ENCODE results near the gene CADM1. TPM values are rescaled to one million over a fixed set of nuclear protein-coding genes. Genes with fewer than 3 reads are reported as not detected.

The CADM1 gene
- polyA plus RNA-seq, 4 donors = 2.2 to 10.9 (median 5.8) TPM

GRCh38 chr11:115247953-115248352 lies 256.3 kb downstream of the CADM1 start:
- Histone ChIP-seq H3K27me3 (ENCODE audit: control insufficient read depth in 3 of 3, insufficient read depth in 3 of 3, low read length in 3 of 3) (no peaks in the 10 kb centered on the region), H3K9me3 (ENCODE audit: control insufficient read depth in 2 of 2, insufficient read depth in 1 of 2, low read depth in 1 of 2, low read length in 1 of 2) (no peaks in the 10 kb centered on the region), H3K36me3 (ENCODE audit: control insufficient read depth in 3 of 3, insufficient read depth in 2 of 3, low read depth in 1 of 3, low read length in 3 of 3) (no peaks in the 10 kb centered on the region), H3K27ac (ENCODE audit: low read depth in 1 of 3, low read length in 2 of 3) (no peak overlapping the region), H3K4me3 (ENCODE audit: low read depth in 1 of 3, low read length in 3 of 3) (no peak overlapping the region), H3K4me1 (ENCODE audit: control insufficient read depth in 3 of 3, insufficient read depth in 2 of 3, low read depth in 1 of 3, low read length in 2 of 3) (no peaks in the 10 kb centered on the region)
- FAIRE-seq = no peak
- DNase-seq = no peak
- 76 to 79% (median 77%) methylated on average over 1 of the region's 1 CpG for WGBS, 3 donors

DNA sequence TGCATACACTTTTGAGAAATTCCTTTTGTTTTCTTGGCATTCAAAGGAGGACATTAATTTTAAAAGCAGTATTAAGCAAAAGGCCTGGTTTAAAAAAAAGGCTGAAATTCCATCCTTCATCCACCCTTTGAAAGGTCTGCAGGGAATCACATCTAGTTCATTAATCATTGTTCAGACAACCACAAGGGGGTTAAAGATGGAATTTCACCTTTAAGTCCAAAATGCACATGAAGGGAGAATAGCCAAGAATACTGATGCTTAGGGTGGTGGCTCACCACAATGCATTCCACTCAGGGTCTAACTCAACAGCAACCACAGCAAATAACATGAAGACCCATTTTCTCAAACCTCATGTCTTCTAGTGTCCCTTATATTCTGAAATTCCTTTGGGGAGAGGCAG lies 256.9 kb downstream of the CADM1 start:
- H3K36me3 ChIP-seq (ENCODE audit: control insufficient read depth in 3 of 3, insufficient read depth in 2 of 3, low read depth in 1 of 3, low read length in 3 of 3) = no peaks in the 10 kb centered on the region
- H3K27ac ChIP-seq (ENCODE audit: low read depth in 1 of 3, low read length in 2 of 3) = no peak overlapping the region
- no peak for FAIRE-seq

DNA sequence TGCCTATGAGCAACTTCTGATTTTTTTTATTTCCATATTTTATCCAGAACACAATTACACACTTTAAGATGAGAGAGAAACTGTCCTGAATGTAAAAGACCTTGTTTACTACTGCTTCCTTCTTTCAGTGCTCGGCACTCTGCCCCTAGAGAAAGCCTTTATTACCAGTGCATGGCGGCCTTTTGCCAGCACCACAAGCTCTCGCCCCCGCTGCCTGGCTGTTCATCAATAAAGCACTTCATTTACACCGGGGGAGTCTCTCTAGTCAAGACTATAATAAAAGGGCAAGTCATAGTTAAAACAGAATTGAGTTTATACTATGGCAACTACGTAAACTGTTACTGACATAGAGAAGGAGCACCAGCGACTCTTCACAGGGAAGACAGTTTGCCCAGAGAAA lies 259.5 kb downstream of the CADM1 start:
- no peak for DNase-seq
- H3K9me3 ChIP-seq (ENCODE audit: control insufficient read depth in 2 of 2, insufficient read depth in 1 of 2, low read depth in 1 of 2, low read length in 1 of 2) = no peaks in the 10 kb centered on the region
- H3K36me3 ChIP-seq (ENCODE audit: control insufficient read depth in 3 of 3, insufficient read depth in 2 of 3, low read depth in 1 of 3, low read length in 3 of 3) = no peaks in the 10 kb centered on the region
- H3K4me3 ChIP-seq (ENCODE audit: low read depth in 1 of 3, low read length in 3 of 3) = no peak overlapping the region
- H3K27ac ChIP-seq (ENCODE audit: low read depth in 1 of 3, low read length in 2 of 3) = no peak overlapping the region
- WGBS, 3 donors = 71 to 88% (median 83%) methylated on average over 7 of the region's 7 CpGs
- no peaks in the 10 kb centered on the region for H3K4me1 ChIP-seq (ENCODE audit: control insufficient read depth in 3 of 3, insufficient read depth in 2 of 3, low read depth in 1 of 3, low read length in 2 of 3)
- H3K27me3 ChIP-seq (ENCODE audit: control insufficient read depth in 3 of 3, insufficient read depth in 3 of 3, low read length in 3 of 3) = no peaks in the 10 kb centered on the region
- FAIRE-seq = no peak

More for the DNA sequence above, 256.9 kb downstream of the CADM1 start:
- H3K27me3 ChIP-seq (ENCODE audit: control insufficient read depth in 3 of 3, insufficient read depth in 3 of 3, low read length in 3 of 3) = no peaks in the 10 kb centered on the region
- DNase-seq = no peak
- H3K4me3 ChIP-seq (ENCODE audit: low read depth in 1 of 3, low read length in 3 of 3) = no peak overlapping the region
- no peaks in the 10 kb centered on the region for H3K9me3 ChIP-seq (ENCODE audit: control insufficient read depth in 2 of 2, insufficient read depth in 1 of 2, low read depth in 1 of 2, low read length in 1 of 2)
- H3K4me1 ChIP-seq (ENCODE audit: control insufficient read depth in 3 of 3, insufficient read depth in 2 of 3, low read depth in 1 of 3, low read length in 2 of 3) = no peaks in the 10 kb centered on the region

GRCh38 chr11:115244296-115244695 lies 259.9 kb downstream of the CADM1 start:
- no peak for FAIRE-seq
- Histone ChIP-seq H3K27ac (ENCODE audit: low read depth in 1 of 3, low read length in 2 of 3) (no peak overlapping the region), H3K27me3 (ENCODE audit: control insufficient read depth in 3 of 3, insufficient read depth in 3 of 3, low read length in 3 of 3) (no peaks in the 10 kb centered on the region), H3K4me3 (ENCODE audit: low read depth in 1 of 3, low read length in 3 of 3) (no peak overlapping the region), H3K4me1 (ENCODE audit: control insufficient read depth in 3 of 3, insufficient read depth in 2 of 3, low read depth in 1 of 3, low read length in 2 of 3) (no peaks in the 10 kb centered on the region), H3K9me3 (ENCODE audit: control insufficient read depth in 2 of 2, insufficient read depth in 1 of 2, low read depth in 1 of 2, low read length in 1 of 2) (no peaks in the 10 kb centered on the region), H3K36me3 (ENCODE audit: control insufficient read depth in 3 of 3, insufficient read depth in 2 of 3, low read depth in 1 of 3, low read length in 3 of 3) (no peaks in the 10 kb centered on the region)
- 78 to 90% (median 86%) methylated on average over 5 of the region's 5 CpGs for WGBS, 3 donors
- DNase-seq = no peak

GRCh38 chr11:115242982-115243381 lies 261.2 kb downstream of the CADM1 start:
- H3K4me1 ChIP-seq (ENCODE audit: control insufficient read depth in 3 of 3, insufficient read depth in 2 of 3, low read depth in 1 of 3, low read length in 2 of 3) = no peaks in the 10 kb centered on the region
- H3K27ac ChIP-seq (ENCODE audit: low read depth in 1 of 3, low read length in 2 of 3) = no peak overlapping the region
- H3K27me3 ChIP-seq (ENCODE audit: control insufficient read depth in 3 of 3, insufficient read depth in 3 of 3, low read length in 3 of 3) = no peaks in the 10 kb centered on the region
- H3K9me3 ChIP-seq (ENCODE audit: control insufficient read depth in 2 of 2, insufficient read depth in 1 of 2, low read depth in 1 of 2, low read length in 1 of 2) = no peaks in the 10 kb centered on the region
- FAIRE-seq (no peak), DNase-seq (no peak)
- no peaks in the 10 kb centered on the region for H3K36me3 ChIP-seq (ENCODE audit: control insufficient read depth in 3 of 3, insufficient read depth in 2 of 3, low read depth in 1 of 3, low read length in 3 of 3)
- WGBS, 3 donors = 97 to 100% (median 97%) methylated on average over 1 of the region's 1 CpG
- H3K4me3 ChIP-seq (ENCODE audit: low read depth in 1 of 3, low read length in 3 of 3) = no peak overlapping the region

- H3K27me3 ChIP-seq (ENCODE audit: control insufficient read depth in 3 of 3, insufficient read depth in 3 of 3, low read length in 3 of 3) = no peaks in the 10 kb centered on the region
- FAIRE-seq (no peak), DNase-seq (no peak)
- no peak overlapping the region for H3K27ac ChIP-seq (ENCODE audit: low read depth in 1 of 3, low read length in 2 of 3)
- H3K4me3 ChIP-seq (ENCODE audit: low read depth in 1 of 3, low read length in 3 of 3) = no peak overlapping the region
- WGBS, 3 donors = 88 to 93% (median 92%) methylated on average over 4 of the region's 4 CpGs
- H3K4me1 ChIP-seq (ENCODE audit: control insufficient read depth in 3 of 3, insufficient read depth in 2 of 3, low read depth in 1 of 3, low read length in 2 of 3) = no peaks in the 10 kb centered on the region
- no peaks in the 10 kb centered on the region for H3K36me3 ChIP-seq (ENCODE audit: control insufficient read depth in 3 of 3, insufficient read depth in 2 of 3, low read depth in 1 of 3, low read length in 3 of 3)
- H3K9me3 ChIP-seq (ENCODE audit: control insufficient read depth in 2 of 2, insufficient read depth in 1 of 2, low read depth in 1 of 2, low read length in 1 of 2) = no peaks in the 10 kb centered on the region
These were observed 262.3 kb downstream of the CADM1 start for GRCh38 chr11:115241899-115242298.

DNA sequence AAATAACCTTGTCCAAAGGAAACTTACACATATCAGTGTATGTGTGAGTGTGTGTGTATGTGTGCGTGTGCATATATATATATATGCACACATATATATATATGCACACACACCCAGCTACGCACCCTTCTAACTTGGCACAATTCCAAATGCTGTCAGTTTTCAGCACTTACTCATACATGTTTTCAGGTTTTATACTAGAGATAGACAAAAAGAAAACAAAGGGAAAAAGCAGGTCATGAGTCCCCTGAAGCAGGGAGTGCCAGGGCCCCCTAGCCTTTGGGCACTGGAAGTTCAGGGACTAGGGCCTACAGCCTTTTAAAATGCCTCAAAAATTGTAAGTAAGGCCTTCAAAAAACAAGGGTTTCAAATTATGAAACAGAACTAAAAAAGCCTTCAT lies 265.4 kb downstream of the CADM1 start:
- Histone ChIP-seq H3K36me3 (ENCODE audit: control insufficient read depth in 3 of 3, insufficient read depth in 2 of 3, low read depth in 1 of 3, low read length in 3 of 3) (no peaks in the 10 kb centered on the region), H3K9me3 (ENCODE audit: control insufficient read depth in 2 of 2, insufficient read depth in 1 of 2, low read depth in 1 of 2, low read length in 1 of 2) (no peaks in the 10 kb centered on the region), H3K4me3 (ENCODE audit: low read depth in 1 of 3, low read length in 3 of 3) (no peak overlapping the region), H3K27me3 (ENCODE audit: control insufficient read depth in 3 of 3, insufficient read depth in 3 of 3, low read length in 3 of 3) (no peaks in the 10 kb centered on the region), H3K27ac (ENCODE audit: low read depth in 1 of 3, low read length in 2 of 3) (no peak overlapping the region), H3K4me1 (ENCODE audit: control insufficient read depth in 3 of 3, insufficient read depth in 2 of 3, low read depth in 1 of 3, low read length in 2 of 3) (no peaks in the 10 kb centered on the region)
- DNase-seq = no peak
- FAIRE-seq = no peak
- WGBS, 3 donors = 90 to 95% (median 93%) methylated on average over 2 of the region's 2 CpGs

DNA sequence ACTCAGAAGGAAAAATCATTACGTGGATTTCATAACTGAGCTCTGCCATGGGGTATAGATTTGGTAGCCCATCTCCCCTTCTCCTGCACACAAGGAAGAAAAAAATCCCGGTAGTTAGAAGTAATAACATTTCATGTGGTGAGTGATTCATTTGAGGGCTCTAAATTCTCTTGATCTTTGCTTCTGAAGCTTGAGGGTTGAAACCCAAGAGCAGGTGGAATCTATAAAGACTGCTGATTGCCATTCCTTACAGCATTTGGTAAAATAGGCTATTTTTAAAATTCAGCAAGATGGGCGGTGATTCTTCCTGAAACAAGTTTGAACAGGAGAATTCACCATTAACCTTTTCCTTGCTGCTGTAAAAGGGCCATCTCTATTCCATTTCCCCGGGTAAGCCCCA lies 266.1 kb downstream of the CADM1 start:
- Histone ChIP-seq H3K4me3 (ENCODE audit: low read depth in 1 of 3, low read length in 3 of 3) (no peak overlapping the region), H3K27me3 (ENCODE audit: control insufficient read depth in 3 of 3, insufficient read depth in 3 of 3, low read length in 3 of 3) (no peaks in the 10 kb centered on the region), H3K36me3 (ENCODE audit: control insufficient read depth in 3 of 3, insufficient read depth in 2 of 3, low read depth in 1 of 3, low read length in 3 of 3) (no peaks in the 10 kb centered on the region), H3K4me1 (ENCODE audit: control insufficient read depth in 3 of 3, insufficient read depth in 2 of 3, low read depth in 1 of 3, low read length in 2 of 3) (no peaks in the 10 kb centered on the region), H3K27ac (ENCODE audit: low read depth in 1 of 3, low read length in 2 of 3) (no peak overlapping the region), H3K9me3 (ENCODE audit: control insufficient read depth in 2 of 2, insufficient read depth in 1 of 2, low read depth in 1 of 2, low read length in 1 of 2) (no peaks in the 10 kb centered on the region)
- 83 to 92% (median 86%) methylated on average over 4 of the region's 4 CpGs for WGBS, 3 donors
- DNase-seq = no peak
- no peak for FAIRE-seq

- no peak overlapping the region for H3K27ac ChIP-seq (ENCODE audit: low read depth in 1 of 3, low read length in 2 of 3)
- H3K36me3 ChIP-seq (ENCODE audit: control insufficient read depth in 3 of 3, insufficient read depth in 2 of 3, low read depth in 1 of 3, low read length in 3 of 3) = no peaks in the 10 kb centered on the region
- no peaks in the 10 kb centered on the region for H3K4me1 ChIP-seq (ENCODE audit: control insufficient read depth in 3 of 3, insufficient read depth in 2 of 3, low read depth in 1 of 3, low read length in 2 of 3)
- DNase-seq (no peak), FAIRE-seq (no peak)
- no peaks in the 10 kb centered on the region for H3K9me3 ChIP-seq (ENCODE audit: control insufficient read depth in 2 of 2, insufficient read depth in 1 of 2, low read depth in 1 of 2, low read length in 1 of 2)
- WGBS, 3 donors = 74 to 88% (median 78%) methylated on average over 3 of the region's 3 CpGs
- no peak overlapping the region for H3K4me3 ChIP-seq (ENCODE audit: low read depth in 1 of 3, low read length in 3 of 3)
- H3K27me3 ChIP-seq (ENCODE audit: control insufficient read depth in 3 of 3, insufficient read depth in 3 of 3, low read length in 3 of 3) = no peaks in the 10 kb centered on the region
These were observed 266.6 kb downstream of the CADM1 start for GRCh38 chr11:115237578-115237977.
